Endometrium (tissue), 2 donors: ENCODE data around the gene DUSP22.
"Not testable (repeated sequence)": the region's sequence is repeated elsewhere in the genome, so short reads cannot be mapped to it uniquely, and the experiment has no call there.

Source experiments
- FAIRE-seq: peaks from 2 replicates; lab custom pipeline; 2012; peaks lifted over from hg19 to GRCh38; lab: Jason Lieb, UNC
- donor health status: control.
- donor health status: control.

DUSP22 gene

DNA sequence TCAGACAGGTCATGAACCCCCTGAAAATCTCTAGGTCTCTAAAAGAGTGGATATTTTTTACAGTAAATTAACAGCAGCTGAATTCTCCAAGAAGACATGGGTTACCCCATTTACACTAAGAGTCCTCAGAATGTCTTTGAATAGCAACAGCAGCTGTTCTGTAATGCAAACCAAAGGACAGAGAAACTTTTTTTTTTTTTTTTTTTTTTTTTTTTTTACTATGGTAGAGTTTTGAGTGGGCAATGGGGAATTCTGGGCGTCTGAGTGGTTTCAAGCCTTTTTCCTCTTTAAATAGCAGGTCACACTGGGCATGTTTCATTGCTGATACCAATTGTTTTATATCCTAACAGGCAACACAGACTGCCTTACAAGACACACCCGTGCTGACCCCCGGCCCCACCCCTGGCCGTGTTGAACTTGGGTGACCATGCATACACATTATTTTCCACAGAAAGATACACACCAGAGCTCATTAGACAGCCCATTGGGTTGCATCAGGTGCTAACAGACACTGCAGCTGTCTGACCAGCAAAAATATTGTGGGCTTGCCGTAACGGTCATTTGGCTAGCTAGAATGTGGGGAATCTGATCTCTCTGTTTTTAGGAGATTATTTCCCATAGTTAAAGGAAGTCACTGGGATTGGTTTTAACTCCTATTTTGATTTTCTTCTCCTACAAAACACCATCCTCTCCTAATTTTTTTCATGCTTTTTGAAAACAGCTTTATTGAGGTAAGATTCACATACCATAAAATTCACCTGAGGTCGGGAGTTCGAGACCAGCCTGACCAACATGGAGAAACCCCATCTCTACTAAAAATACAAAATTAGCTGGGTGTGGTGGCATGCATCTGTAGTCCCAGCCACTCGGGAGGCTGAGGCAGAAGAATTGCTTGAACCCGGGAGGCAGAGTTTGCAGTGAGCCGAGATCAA lies 72.6 kb downstream of the DUSP22 start:
- no peak for FAIRE-seq

DNA sequence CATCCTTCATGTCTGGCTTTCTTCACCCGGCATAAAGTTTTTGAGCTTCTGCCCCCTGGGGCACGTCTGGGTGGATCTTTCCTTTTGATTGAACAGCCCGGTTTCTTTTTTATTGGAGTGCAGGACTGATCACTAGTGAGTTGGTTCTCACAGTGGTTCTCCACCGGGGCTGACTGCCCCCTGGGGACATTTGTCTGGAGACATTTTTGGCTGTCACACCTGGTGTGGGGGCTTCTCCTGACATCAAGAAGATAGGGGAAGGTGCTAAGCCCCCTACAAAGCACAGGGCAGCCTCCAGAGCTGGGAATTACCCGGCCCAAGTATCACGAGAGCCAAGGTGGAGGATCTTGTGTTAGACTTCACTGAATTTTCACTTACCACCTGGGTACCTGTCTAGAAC lies 73.5 kb downstream of the DUSP22 start:
- FAIRE-seq, result no peak

DNA sequence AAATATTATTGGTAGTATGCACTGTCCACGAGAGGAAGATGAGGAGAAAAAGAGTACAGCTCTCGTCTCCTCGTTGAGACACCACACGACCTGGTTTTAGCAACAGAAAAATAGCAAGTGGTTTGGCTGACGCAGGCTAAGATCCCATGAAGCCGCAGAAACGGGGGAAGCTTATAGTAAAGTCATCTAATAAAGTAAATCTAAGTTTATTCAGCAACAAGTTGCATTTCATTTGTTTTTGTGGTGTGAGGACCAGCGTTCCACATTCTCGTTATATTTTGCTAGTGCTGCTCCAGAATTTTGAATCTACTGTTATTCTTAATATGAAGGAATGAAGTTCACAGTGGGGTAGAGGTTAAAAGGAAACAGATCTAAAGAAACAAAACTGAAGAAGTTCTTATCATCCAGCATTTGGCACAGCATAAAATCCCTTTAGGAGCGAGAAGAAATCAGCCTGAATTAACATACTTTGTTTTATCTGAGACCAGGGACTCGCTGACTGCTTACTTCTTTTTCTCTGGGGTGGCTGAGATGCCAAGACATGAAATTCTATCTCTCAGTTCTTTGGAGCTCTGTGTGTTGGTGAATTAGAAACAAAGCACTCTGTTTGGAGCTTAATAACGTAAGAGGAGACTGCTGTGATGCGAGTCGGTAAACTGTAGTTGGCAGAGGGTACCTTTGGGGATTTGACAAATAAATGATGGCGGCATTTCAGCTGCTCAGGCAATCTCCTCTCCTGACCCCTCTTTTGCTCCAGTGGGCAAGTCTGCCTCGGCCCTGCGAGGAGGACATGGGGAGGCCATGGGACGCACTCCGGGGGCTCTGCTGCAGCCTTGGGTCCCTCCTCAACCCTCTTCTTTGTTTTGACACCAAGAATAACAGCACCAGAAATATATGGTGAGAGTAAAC lies 74.4 kb downstream of the DUSP22 start:
- FAIRE-seq, result no peak

DNA sequence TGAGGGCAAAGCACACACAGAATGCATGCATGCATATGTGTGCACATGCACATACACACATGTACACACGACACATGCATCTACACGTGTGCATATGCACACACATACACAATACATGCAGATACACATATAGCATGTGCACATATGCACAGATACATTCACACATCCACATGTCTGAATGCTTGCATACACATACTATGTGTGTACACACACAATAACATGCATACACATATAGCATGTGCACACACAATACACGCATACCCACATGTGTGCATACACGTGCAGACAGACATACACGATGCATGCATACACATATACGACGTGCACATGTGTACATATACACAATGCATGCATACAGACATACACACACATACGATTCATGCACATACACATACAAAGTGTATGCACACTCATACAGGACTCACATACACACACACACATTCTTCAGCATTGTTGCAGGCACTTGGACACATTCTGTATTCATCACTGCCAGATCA lies 75.1 kb downstream of the DUSP22 start:
- no peak for FAIRE-seq

DNA sequence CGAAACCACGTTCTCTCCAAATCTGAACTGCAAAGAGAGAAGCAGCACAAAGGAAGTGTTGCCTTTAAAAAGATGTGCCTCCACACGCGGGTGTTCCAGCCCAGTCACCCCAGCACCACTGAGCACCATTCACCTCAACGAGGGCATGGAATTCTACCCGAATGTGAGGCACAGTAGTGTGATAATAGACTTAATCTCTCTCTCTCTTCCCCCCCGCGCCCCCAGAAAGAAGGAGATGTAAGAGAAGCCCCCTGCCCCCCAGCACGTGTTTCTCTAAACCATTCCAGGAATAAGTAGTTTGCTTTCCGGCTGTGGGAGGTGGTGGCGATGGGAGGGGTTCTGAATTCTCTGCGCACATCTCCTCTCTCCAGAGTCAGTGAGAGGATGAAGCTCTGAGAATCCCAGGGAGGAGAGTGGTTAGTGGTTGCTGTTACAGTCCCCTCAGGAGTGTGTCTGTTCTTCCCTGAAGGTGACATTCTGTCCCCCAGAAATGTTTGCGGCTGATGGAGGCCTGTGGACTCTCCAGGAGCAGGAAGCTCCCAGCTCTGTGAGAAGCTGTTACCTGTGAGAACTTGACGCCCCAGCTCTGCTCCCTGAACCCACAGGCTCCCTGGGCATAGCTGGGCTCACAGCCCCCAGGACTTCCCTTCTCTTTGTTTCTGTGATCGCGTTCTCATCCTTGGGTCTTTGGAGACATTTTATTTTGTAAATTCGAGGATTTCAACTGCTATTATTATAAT lies 75.8 kb downstream of the DUSP22 start:
- no peak for FAIRE-seq

DNA sequence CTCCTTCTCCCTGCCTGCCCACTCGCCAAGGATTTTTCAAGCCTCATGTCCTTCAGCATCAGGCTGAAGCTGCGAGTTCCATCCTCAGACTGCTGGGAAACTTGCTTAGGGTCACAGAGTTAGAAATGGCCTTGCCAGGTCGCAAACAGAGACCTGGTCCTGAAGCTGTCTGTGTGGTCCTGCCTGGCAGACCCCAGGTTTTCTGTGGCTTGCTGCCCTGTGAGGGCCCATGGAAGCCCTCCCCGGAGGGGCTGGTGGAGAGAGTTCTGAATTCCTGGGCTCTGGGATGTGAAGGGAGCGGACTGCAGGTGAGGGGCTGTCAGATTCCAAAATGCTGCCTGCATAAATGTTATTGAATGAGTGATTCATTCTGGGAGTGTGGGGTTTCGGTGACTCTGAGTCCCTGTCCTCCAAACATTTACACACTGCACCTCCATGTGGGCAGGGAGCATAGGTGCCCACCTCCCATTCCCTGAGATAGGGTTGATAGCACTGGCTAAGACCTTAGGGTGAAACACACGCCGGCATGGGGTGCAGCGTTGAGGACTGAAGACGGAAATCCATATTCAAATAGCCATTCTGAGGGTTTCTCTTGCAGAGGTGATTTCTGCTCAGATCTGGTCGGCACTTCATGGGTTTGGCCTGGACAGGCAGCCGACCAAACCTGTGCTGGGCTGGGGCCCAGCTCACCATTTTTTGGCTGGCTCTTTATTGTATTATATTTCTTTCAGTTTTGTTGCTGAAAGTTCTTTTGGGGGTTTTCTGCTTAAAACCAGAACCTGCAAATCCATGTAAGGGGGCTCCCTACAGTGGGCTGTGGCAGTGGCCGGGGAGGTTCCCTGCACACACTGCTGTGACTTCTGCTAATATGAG lies 77.5 kb downstream of the DUSP22 start:
- no peak for FAIRE-seq

DNA sequence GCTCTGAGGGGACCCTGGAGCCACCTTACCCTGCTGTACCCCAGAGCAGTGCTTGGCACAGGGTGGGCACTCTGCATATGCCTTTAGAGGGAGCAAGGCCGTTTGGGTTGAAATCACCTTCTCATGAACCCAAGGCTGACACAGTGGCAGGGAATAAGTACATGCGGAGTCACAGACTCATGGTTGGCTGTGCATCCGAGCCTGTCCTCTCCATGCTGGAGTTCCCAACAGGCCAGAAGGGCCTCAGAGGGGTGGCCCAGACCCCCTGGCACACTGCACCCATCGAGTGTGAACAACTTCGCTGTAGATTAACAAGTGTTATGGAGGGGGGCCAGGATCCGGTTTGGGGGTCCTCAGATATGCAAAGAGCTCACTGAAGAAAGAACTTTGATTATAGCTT lies 78.3 kb downstream of the DUSP22 start:
- FAIRE-seq, result no peak

DNA sequence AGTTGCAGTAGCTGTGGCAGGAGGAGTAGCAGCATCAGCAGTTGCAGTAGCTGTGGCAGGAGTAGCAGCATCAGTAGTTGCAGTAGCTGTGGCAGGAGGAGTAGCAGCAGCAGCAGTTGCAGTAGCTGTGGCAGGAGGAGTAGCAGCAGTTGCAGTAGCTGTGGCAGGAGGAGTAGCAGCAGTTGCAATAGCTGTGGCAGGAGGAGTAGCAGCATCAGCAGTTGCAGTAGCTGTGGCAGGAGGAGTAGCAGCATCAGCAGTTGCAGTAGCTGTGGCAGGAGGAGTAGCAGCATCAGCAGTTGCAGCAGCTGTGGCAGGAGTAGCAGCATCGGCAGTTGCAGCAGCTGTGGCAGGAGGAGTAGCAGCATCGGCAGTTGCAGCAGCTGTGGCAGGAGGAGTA lies 79.6 kb downstream of the DUSP22 start:
- not testable (repeated sequence) for FAIRE-seq

DNA sequence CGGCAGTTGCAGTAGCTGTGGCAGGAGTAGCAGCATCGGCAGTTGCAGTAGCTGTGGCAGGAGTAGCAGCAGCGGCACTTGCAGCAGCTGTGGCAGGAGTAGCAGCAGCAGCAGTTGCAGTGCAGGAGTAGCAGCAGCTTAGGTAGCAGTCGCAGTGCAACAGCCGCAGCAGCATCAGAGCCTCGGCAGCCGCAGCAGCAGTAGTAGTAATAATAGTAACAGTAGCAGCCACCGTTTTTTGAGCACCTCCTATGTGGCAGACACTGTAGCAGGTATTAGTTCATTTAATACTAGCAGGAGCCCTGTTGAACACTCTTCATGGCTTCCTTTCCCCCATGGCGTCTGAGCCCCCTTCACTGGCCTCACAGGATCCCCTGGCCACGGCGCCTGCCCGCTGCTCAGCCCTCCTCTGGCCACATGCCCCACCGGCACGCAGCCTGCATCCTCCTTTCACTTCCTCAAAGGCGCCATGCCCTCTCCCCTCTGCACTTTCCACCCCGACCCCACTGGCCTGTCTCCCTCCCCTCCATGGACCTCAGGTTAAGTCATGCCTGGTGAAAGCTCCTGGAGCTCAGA lies 80.1 kb downstream of the DUSP22 start:
- no peak for FAIRE-seq

DNA sequence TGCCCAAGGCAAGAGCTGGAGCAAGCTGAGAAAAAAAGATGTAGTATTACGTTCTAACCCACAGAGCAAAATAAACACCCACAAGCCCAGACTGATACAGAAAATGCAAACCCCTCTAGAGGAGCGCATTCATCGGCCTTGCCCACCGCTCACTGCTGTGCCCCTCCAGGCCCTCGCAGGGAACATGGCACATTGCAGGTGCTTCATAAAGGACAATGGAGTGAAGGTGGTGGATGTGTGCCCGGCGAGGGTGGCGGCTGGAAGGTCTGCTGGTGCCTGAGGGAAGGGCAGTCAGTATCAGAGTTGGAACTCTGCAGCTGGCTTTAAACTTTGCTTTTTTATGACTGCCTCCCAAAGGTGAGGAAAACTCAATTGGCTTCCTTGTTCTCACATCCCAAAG lies 80.7 kb downstream of the DUSP22 start:
- no peak for FAIRE-seq

DNA sequence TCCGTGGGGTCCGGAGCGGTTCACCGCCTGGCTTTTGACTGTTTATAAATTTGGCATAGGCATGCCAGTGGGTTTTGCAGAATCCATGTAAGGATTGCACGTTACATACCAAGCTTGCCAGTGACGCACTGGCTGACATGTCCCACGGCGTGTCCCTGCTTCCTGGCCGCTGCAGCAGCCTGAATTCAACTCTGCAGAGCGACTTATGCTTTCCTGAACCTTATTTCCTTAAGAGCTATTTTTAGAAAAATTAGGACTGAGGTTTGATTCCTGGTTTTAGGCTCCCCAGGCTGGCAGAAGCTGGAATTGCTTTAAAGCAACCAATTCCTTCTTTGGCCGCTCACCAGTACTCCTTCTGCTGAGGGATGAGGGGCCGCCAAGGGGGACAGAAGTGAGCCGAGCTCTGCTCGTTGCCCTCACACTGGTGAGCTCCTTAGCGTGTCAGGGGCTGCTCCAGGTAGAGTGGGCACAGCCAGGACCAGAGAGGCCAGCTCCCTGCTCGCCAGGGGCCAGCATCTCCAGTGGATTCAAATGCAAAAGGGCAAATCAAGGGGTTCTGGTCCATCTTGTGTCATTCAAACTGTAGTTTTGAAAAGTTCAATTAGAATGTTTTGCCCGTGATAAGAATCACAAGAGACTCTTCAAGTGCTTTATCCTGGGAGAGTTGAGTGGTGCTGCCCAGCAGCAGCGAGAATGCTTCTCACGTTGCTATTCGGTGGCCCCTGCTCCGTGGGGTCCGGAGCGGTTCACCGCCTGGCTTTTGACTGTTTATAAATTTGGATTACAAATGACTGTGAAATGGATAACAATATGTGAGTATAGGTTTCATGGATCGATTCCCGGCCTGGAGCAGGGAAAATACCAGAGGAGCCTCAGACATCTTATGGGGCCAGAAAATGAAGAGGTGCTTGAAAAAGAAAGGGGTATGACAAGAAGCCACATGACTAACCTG lies 81.8 kb downstream of the DUSP22 start:
- no peak for FAIRE-seq

DNA sequence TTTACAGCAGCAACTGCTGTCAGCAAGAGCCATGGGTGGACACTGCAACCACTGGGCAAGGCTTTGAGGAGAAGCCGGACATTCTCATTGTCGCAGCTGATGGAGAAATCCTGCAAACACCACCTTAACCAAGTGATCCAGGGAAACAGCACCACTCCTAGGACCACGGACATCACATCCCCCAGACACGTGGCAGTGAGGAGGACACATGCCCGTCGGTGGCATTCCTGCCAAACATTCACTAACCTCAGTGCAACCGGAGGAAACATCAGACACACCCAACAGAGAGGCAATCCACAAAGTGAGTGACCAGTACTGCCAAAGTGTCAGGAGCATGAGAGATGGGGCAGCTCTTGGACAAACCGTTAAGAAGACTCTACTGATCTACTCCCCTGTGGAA lies 82.7 kb downstream of the DUSP22 start:
- no peak for FAIRE-seq

DNA sequence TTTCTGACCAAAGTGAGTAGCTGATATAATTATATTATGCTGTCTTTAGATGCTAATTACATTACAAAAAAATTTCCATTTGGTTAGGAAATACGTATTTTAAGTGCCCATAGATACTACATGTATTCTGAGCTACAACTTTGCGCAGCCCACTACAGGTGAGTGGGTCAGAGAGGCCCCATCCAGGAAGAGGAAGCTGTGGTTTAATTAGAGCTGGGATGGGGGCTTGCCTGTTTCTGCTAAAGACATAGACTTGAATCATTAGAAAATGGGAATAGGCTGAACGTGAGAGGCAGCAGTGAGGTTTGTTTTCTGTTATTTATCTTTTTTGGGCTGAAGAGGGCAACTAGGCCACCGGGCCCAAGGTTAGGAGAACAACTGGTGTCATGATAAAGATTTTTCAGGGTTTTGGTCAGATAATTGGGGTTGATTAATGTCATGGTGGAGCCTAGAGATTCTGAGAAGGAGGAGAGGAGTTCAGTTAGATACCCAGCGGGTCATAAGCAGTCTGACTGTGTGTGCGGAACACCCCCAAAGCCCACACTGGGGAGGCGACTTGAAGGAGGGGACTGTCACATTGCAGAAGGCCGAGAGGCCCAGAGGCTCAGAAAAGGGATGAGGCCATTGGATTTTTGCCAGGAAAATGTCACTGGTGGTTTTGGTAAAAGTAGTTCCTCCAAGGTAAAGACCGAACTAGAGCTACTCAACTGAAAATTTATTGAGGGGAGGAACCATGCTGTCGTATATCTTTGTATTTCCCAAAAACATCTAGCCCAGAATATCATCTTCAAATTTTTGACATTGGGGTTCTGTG lies 84.7 kb downstream of the DUSP22 start:
- no peak for FAIRE-seq

DNA sequence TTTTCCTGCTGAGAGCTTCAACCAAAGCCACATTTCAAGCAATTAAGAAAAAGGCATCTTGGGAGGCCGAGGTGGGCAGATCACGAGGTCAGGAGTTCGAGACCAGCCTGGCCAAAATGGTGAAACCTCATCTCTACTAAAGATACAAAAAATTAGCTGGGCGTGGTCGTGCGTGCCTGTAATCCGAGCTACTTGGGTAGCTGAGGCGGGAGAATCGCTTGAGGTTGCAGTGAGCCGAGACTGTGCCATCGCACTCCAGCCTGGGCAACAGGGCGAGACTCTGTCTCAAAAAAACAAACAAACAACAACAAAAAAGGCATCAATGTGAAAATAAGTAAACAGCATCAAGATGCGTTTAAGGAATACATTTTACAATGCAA lies 85.3 kb downstream of the DUSP22 start:
- FAIRE-seq, result not testable (repeated sequence)

DNA sequence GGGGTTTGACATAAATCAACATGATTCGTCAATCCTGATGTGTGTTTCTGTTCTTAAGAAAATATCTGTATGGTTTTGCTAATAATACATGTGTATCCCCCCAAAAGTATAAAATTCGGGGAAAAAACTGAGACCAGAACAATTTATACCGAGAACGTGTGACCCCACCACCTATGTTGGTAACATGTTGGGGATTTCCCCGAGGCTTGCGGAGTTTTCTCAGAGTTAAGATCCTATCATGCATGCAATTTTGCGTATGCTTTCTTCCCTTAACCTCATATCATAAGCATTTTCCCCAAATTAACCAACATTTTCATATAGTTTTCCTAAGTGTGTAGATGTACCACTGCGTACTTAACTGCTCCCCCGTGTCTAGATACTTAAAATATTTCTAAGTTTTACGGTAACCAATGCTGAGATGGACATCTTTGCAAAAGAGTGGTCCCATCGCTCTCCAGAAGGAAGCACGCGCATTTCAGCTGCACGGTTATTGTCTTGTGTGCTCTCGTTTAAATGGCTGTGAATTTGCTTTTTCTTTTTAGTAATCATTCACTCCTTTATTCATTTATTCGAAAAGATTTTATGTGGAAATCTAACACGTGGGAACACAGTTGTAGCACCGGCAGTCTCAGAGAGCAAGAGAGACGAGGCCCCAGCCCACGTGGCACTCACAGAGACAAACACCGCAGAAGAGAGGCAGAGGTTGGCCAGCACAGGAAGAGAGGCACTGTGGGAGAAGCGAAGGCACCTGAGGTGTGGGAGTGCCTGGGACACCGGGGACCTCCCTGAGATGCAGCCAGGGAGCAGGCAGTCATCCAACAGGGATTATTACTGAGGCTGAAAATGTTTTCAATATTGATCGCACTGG lies 86.0 kb downstream of the DUSP22 start:
- FAIRE-seq, result no peak

DNA sequence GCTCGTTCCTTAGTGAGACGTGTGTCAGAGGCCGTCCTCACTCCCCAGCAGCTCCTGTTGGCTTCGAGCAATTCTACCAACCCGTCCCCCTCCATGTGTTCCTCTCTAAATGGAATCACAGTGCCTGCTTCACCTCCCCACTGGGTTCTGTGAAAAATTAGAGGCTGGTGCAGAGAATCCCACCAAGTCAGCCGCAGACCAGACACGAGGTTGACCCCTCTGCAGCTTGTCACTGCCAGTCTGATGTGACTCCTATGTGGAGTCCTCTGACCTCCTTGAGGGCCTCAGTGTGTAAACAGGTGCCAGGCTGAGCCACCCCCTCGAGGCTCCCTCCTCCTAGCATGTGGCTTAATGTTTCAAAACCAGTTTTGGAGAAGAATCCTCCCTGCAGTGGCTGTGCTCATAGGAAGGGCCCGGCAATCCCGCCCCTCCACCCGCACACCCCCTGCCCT lies 86.7 kb downstream of the DUSP22 start:
- FAIRE-seq, result no peak

DNA sequence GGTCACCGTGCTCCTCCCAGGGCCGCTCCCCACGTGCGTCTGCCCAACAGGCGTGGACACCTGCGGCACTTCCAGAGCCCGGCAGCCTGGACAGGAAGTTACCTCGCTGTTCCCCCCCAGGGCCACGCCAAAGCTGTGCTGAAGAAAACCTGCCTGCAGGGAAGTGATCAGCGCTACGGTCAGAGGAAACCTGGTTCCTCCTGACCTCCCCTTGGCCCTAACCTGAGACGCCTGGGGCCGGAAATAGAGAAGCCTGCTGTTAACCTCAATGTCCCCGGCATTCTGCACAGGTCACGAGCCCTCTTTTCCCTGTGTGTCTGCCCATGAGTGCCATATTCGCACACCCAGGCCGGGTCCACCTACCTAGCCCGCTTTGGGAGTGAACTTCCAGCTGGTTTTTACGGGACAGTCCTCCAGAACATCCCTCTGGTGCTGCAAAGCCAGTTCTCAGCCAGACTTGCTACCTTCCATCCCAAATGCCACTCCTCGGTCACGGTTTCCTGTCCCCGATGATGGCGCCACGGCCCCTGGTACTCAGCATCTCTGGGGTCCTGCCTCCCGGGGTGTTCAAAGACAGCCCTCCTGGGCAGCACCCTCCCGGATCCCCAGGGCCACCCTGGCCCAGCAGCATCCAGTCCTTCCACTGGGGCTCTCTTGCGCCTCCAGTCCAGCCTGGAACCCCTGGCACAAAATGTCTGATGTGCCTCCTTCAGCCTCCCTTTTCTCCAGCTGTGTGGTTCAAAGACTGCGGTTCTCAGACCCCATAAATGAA lies 87.3 kb downstream of the DUSP22 start:
- FAIRE-seq, result no peak
